Measurements from ENCODE around the gene MBL2.

The MBL2 gene

DNA sequence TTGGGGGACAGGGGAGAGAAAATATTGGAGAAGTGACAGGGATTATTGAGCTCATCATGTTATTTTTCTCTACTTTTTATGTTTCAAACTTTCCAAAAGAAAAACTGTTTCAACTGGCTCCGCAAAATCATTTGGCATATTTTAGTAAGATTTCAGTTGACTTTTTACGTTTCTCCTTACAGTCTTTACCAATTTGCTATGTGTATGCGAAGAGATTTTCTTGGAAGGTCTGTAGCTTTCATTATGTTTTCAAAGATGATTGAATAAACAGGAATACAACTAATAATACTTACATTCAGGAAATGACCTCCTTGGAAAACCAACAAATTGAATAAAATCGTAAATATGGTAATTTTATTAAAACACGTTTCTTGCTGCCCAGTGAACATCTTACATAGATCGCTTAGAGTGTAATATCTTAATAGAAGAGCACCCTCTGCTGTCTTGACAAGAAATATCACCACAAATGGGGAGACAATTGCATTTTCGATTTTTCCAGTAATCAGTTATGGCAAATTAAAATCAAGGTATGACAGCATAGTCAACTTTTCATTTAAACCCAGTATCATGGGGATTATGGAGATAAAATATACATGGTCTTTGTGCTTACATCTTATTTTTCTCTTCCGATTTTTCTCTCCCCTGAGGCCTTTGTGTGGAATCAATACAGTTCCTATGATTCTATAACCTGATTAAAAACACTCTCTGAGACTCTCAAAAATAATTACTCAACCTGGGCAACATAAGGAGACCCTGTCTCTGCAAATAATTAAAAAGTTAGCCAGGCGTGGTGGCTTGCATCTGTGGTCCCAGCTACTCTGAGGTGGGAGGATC, 43.1 kb downstream of the MBL2 start:
- Histone ChIP-seq H3K4me2 (ENCODE audit: low read length) (peak overlapping the region; percentile 19), H3K27me3 (ENCODE audit: control insufficient read depth, insufficient read depth, low read length) (no peaks in the 10 kb centered on the region), H3K4me1 (ENCODE audit: control insufficient read depth, insufficient read depth, low read length) (no peaks in the 10 kb centered on the region), H3K9me3 (replicated peaks; ENCODE audit: low read length) (no peaks in the 10 kb centered on the region), H3K9ac (ENCODE audit: low read depth, low read length) (no peak overlapping the region), H3K36me3 (ENCODE audit: insufficient read depth, low read length) (no peaks in the 10 kb centered on the region), H3K4me3 (ENCODE audit: low read length) (no peak overlapping the region)

GRCh38 chr10:52720018-52720417, 52.6 kb downstream of the MBL2 start:
- Histone ChIP-seq H3K4me1 (ENCODE audit: control insufficient read depth, insufficient read depth, low read length) (no peaks in the 10 kb centered on the region), H3K9me3 (replicated peaks; ENCODE audit: low read length) (peaks cover 5% of the 10 kb centered on the region), H3K4me2 (ENCODE audit: low read length) (no peak overlapping the region)

More at GRCh38 chr10:52720018-52720417, 52.6 kb downstream of the MBL2 start:
- no peak overlapping the region for H3K9ac ChIP-seq (ENCODE audit: low read depth, low read length)
- H3K36me3 ChIP-seq (ENCODE audit: insufficient read depth, low read length), result no peaks in the 10 kb centered on the region
- no peaks in the 10 kb centered on the region for H3K27me3 ChIP-seq (ENCODE audit: control insufficient read depth, insufficient read depth, low read length)
- H3K4me3 ChIP-seq (ENCODE audit: low read length), result no peak overlapping the region
